GM19351 (cell line): ENCODE data around the gene CAMTA1.

Experiments used
- ATAC-seq: cut with Tn5 transposase; IDR thresholded peaks from one replicate; pipeline ENCODE4 v1.9.1; 2021; ENCODE audit warnings: mild to moderate bottlenecking, moderate library complexity; ENCODE audit not compliant: unreplicated experiment

The CAMTA1 gene

DNA sequence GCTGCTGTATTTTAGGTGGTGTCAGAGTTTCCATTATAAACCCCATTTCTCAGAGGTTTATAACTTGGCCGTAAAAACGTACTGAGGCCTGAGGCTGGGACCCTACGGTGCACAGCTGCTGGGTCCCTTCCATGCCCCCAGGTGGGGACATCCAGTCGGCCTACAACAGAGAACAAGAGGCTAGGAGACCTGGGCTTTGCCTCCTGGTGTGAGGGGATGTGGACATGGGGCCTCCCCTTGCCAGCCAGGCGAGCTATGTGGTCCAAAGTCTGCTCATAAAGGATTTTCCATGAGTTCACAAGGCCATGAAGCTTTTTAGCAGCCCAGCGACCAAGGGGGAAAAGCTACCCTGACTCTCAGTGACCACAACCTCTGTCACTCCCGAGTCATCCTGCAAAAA lies 724.3 kb downstream of the CAMTA1 start:
- ATAC-seq, result no peak

DNA sequence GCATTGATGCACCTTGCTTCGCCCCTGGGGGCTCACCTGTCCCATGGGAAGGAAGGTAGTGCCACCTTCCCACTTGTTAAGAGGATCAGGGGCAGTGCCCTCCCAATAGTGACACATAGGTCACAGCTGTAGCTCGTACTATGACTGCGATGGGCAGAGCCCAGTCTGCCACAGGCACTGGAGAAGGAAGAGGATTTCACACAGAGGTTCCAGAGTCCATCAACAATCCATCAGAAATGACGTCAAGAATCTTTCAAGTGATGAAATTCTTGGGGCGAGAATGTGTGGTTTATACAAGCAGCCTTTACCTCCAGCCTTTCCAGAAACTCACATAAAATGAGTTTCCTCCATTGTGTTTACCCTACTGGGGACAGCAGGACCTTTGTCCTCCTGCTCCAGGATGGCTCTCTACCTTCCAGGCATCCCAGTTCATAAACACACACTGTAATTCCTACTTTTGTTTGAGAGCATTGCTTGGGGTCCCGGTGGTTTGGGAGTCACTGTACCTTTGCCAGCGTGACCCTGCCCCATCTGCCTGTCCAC lies 725.2 kb downstream of the CAMTA1 start:
- no peak for ATAC-seq

DNA sequence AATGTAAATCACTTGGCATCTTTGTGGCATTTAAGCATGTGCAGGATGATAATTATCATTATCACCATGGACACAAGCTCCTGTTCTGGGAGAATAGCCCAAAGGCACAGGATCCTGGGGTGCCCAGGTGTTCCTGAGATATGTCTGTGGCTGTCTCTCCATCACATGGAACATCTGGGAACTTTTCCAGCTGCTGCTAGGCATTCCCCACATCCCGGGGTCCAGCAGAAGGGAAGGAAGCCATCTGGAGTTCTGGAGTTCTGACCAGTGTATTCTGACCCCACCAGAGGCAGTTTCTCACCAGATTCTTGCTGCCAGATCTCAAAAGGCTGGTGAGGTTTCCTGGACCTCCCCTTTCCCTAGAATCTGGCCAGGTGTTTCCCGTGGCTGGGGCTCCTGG lies 726.1 kb downstream of the CAMTA1 start:
- no peak for ATAC-seq

DNA sequence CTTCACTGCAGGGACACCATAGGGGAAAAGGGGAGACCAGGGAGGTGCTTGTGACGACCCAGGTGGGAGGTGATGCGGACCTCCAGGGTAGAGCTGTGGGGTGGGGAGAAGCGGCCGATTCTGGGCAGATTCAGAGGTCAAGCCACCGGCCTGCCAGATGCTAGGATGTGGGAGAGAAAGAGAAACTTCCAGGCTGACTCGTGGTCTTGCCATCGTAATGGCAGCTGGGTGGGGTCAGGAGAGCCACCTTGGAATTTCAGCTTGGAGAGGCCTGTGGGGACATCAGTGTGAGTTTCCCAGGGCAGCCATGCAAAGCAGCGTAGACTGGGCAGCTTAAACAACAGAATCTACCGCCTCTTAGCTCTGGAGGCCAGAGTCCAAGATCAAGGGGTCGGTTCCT lies 727.8 kb downstream of the CAMTA1 start:
- no peak for ATAC-seq

DNA sequence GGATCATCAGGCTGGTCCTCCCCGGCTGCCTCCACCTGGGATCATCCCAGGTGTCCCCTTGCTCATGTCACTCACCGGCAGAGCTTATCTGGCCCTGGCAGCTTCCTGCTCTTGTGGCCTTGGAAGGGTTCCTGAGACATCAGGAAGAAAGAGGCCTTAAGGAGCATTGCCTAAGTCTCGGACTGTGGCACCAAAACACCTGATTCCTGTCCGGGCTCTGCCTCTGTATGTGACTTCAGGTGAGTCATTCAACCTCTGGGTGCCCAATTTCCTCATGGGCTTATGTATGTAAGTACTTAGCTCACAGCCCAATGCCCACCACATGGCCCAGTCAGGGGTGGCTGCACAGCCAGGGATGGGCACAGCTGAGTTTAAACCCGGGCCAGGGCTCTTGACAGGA lies 729.9 kb downstream of the CAMTA1 start:
- no peak for ATAC-seq

DNA sequence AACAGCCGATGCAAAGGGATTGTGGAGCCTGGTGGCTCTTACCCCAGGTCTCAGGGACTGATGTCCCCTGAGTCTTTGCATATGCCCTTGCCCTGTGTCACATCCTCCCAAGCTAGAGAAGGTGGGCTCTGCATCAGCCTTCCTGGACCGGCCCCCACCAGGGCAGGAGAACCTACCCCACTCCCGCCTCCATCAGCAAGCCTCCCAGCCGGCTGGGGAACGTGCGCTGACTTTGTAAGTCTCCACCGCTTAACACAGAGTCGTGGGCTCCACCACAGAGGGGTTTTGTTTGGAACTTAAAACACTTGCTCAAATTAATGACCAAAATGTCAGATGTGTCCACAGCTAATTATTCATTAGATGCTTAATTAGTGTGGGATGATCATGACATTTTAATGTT lies 730.6 kb downstream of the CAMTA1 start:
- ATAC-seq, result no peak

DNA sequence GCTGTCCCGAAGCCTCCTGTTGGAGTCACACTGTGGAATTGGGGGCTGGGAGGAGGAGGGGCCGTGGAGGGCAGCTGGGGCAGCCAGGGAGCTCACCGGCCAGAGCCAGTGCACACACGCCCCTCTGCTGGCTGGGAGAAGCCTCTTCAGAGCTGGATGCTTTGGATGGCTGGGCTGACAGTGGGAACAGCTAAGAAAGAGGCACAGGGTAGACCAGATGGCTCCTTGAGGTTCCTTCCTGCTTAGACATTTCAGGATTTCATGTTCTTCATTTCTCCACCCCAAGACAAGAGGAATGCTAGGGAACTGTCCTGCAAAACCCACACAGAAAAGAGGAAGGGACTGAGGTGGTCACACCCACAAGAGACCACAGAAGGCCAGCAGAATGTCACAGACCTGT lies 731.1 kb downstream of the CAMTA1 start:
- ATAC-seq, result no peak

DNA sequence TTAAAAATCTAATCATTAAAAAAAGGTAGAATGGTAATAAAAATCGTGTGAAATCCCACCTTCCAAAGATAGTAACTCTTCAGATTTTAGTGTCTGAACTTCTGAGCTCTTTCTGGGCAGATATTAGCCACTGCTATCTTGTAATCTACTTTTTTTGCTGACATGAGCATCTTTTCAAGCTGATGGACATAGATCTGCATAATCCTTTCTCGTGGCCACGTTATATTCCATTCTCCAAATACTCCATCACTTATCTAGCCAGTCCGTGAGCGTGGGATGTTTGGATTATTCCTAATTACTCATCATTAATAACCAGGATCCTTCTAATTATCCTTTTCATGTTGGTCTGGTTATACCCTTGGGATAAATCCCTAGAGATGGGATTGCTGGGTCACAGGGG lies 731.7 kb downstream of the CAMTA1 start:
- no peak for ATAC-seq

DNA sequence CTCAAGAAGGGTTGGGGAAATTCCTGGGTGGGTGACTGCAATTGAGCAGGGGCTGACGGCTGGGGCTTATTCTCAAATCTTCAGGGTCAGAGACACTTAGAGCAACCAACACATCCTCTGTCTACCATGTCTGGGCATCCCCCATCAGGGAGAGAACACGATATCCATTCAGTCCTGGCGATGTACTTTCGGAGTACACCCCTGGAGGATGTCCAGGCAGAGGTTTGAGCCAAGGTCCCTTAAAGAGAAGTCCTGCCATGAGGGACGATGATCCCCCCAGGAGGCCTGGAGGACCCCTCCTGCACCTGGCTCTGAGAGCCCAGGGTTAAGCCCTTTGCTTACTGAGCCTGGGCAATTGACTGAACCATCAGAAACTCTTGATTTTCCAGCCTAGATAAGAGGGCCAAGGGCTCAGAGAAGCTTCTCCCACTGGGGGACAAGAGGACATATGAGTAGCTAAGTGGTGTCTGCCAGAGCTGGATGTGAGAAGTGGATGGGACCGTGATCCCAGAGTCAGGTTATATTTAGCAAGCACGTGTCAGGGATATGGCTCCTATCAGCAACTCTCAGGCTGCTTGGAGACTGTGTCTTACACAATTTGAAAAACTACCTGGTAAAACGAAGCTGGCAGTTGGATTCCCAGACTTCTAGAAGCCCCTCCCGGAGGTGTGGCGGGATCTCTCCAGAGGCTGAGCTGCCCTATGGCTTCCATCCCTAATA lies 732.5 kb downstream of the CAMTA1 start:
- no peak for ATAC-seq

DNA sequence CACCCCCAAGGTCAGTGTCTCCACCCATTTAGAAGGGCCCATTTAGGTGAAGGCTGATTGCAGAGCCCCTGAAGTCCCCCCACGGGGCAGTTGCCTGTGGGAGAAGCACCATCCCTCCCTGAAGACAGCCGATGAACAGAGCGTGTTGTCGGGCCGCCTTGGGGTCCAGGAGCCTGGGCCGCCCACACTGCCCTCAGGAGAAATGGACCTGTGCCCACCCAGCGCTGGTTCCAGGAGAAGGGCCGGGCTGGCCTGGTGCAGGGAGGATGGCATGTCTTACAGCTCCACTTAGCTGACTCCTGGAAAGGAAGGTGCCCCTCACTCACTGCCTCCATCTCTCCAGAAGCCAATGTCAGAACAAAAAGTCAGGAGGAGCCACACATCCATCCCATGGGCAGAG lies 733.2 kb downstream of the CAMTA1 start:
- ATAC-seq, result no peak

DNA sequence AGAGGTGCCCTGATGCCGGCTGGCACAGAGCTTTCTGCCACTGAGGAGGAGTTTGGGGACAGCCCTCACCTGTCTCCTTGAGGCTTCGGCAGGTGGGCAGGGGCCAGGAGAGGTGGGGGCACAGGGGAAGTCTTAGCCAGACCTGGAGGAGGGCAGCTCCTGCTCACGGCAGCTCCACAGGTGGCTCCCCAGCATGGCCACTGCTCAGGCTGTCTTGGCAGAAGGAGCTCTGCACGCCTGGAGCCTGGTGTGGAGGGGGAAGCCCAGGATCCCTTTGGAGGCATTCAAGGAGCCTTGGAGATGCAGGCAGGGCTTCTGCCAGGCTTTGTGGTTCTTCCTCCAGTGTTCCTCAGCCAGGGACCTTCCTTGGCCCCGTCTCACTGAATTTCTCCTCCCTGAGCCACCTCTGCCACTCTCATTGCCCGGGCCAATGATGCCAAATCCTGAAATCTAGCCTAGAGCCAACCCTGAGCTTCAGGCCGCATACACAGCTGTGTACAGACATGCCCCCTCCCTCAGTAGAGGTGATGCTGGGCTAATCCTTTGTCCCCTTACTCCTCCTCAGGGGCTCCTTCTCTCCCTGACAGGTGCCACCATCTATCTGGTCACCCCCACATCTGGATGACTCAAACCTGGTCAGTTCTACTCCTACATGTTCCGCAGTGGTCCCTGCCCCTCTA lies 734.1 kb downstream of the CAMTA1 start:
- no peak for ATAC-seq

DNA sequence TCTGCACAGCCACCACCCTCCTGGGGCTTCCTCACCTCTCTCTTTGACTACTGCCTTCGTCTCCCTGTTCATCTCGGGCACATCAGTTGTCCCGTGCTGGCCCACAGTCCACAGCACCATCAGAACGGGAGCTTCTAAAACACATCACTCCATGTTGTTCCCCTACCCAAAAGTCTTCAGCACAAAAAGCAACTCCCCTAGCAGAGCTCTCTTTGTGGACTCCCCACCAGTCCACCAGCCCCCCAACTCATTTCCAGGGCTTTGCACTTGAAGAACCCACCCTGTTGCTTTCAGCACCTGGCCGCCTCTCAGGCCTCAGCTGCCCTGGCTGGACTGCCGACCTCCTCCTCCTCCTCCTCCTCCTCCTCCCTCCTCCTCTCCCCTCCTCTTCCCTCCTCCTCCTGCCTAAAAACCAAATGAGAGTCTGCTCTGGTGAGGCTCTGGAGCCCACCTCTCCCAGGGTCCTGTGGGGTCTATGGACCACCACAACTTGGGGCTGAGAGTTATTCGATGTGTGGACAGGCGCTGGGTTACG lies 734.7 kb downstream of the CAMTA1 start:
- no peak for ATAC-seq

DNA sequence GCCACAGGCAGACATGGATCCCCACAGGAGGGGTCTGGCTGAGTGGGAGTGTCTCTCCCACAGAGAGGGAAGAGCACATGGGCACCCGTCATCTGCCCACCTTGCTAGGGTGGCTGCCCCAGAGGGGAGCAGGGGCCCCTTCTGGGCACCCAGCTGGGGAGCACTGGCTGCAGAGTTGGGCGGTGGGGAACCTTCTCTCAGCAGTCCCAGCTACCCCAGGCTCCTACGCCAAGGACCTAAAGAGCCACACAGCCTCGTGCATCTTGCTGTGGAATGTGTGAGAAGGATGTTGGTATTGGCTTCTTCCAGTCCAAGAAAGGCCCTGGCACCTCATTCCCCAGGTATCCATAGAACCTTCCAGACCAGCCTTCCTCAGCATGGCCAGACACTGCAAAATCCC lies 735.2 kb downstream of the CAMTA1 start:
- no peak for ATAC-seq

DNA sequence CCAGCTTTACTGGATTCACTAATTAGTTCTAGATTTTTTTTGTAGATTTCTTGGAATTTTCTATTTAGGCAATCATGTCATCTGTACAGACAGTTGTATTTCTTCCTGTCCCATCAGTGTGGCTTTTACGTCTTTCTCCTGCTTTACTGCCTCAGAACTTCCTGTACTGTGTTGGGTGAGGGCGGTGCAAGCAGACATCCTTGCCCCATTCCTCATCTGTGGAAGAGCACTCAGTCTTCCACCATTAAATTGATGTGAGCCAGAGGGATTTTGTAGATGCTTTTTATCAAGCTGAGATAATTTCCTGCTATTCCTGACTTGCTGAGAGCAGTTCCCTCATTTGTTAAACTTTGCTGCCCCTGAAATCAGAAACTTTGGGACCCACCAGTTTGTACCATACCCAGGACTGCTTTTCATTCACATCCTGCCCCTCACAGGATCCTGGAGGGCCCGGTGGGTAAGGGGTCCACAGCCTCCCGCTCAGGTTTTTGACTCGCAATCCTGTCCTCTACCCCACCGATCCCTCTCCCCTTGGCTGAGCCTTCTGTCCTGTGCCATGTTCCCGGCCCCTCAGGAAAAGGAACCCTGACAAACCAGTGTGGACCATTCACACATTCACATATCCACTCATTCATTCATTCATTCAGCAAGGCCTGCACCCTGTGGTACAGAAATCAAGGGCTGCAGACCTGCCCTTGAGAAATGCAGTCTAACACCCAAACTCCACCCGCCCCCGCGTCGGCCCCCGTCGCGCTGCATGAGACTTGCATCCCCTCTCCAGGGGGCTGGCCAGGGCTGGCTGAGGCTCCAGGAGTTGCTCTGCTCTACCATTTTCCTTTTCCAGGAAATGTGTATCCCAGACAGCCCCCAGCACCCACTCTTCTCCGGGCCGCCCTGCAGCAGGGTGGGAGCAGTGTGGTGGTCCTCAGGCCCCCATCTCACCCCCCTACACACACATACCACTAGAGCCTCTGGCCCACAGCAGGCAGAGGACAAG lies 739.4 kb downstream of the CAMTA1 start:
- ATAC-seq, result no peak

DNA sequence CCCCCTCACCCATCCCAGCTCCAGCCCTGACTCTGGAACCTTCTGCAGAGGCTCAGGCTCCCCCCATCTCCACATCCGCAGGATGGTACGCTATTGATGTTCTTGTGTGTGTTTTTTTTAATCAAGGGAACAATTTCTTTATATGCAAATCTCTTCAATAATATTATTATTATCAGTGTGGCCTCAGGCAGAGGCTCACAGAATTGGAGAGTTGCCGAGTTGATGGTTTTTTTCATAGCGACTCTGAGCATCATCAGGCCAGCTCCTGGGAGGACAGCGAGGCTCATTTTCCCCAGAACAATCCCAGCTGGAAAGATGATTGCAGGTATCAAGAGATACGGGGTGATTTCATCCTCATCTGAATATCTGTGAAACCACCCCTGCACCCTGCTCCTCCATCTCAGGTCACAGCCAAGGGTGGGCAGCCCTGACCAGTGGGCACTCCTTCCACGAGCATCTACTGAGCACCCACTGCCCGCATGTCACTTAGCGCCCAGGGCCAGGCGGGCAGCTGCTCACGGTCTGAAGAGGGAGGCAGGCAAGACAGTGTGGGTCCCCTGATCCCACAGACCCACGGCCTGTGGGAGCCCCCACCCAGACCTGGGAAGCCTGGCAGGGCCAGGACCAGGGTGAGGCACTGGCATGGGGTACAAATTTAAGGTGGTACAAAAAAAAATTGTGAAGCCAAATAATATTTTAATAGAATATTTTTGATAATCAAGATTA lies 740.2 kb downstream of the CAMTA1 start:
- ATAC-seq, result no peak

DNA sequence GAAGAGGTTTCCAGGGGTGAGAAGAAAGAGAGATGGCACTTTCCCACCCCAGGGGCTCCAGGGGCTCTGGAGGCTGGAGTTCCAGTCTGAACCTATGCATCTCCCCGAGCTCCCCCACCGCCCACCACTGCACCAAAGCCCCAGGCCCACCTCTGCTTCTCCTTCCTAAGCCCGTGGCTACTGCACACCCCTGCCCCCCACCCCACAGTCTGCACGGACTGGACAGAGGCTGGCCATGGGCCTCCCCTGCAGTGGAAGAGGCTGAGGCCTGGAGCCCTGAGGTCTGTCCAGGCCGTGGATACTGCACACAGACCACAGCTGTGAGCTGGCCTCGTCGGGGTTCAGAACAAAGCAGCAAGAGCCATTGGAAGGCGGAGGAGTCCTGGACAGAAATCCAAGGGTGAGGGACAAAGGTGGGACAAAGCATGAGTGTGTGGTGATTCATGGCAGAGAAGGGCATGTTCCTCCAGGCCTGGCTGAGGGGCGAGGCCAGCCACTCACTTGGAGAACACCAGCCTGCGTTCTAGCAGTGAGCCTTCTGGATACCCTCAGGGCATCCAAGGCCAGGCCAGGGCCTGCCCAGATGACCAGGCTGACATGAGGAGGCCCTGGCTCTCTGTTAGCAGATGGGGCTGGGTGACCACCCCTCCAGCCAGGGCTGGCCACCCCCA lies 741.1 kb downstream of the CAMTA1 start:
- no peak for ATAC-seq

DNA sequence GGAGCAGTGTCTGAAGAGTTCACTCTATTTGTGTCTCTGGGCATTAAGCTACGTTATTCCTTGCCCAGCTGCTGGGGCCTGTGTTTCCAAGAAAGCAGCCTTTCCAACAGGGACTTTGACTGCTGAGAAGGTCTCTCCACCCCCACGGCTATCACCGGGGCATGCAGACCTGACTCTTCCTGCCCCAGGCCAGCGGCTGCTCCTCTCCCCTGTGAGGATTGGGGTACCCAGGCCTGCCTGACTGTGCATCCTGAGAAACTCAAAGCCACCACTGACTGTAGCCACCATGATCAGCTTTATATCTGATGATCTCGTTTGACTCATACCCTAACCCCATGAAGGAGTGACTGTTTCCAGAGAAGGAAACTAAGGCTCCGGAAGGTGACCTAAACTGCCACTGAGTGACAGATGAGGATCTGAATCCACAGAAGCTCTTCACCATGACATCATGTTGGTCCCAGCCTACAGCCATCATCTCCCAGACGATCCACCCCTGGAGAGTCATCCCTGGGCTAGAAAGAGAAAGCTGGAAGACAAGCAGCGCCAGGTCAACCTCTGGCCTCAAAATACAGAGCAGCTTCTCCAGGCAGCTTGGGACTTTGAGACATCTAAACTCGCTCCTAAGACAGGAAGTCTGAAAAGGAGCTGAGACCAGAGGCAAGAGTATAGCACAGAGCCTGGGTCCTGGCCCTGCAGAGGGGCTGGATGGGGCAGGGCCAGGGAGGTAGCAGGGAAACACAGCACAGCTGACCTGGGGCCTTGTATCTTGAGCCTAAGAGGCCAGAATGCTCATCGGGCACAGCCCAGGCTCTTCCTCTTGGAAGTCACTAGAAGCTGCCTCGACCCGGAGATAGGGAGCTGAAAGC lies 741.8 kb downstream of the CAMTA1 start:
- ATAC-seq, result no peak

DNA sequence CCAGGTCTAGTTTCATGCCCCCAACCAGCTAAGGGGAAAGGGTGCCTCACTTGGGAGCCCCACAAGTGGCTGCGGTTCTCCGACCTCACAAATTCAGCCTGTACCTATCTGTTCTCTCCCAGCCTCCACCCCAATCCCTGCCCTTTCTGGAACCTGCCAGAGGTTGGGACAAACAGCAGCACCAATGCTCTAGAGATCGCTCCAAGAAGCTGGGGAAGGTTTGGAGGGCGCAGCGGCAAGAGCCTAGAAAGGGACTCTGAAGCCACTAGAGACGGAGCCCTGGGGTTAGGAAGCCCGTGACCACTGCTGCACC lies 742.4 kb downstream of the CAMTA1 start:
- no peak for ATAC-seq
